ENCODE data around the gene CARD11.

CARD11 gene

DNA sequence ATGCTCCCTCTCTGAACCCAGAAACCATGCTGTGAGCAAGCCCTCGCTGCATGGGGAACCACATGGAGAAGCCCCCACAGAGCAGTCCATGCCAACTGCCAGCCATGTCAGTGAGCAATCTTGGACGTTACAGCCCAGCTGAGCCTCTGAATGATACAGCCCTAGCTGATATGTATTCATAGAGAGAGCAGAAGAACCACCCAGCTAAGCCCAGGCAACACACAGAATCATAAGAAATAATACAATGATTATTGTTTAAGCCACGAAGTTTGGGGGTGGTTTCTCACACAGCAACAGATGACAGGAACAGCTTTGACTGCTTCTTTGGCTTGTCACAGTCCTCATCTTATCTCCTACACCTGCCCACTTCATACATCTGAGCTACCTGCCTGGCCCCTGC, 32.5 kb upstream of the CARD11 start:
- Histone ChIP-seq H3K9me3 (ENCODE audit: severe bottlenecking) (no peaks in the 10 kb centered on the region), H3K36me3 (no peaks in the 10 kb centered on the region), H3K4me3 (ENCODE audit: low read depth, low read length) (no peak overlapping the region), H3K27me3 (ENCODE audit: insufficient read depth, low read depth, severe bottlenecking) (no peaks in the 10 kb centered on the region), H3K27ac (no peak overlapping the region)
- TF ChIP-seq CTCF (IDR thresholded peaks at IDR 0.05; ENCODE audit: low read depth, low read length), result no peak
- DNase-seq, result no peak

- no peak for DNase-seq
- Histone ChIP-seq H3K36me3 (no peaks in the 10 kb centered on the region), H3K27ac (no peak overlapping the region), H3K27me3 (ENCODE audit: insufficient read depth, low read depth, severe bottlenecking) (no peaks in the 10 kb centered on the region), H3K9me3 (ENCODE audit: severe bottlenecking) (peaks cover 7% of the 10 kb centered on the region), H3K4me3 (ENCODE audit: low read depth, low read length) (no peak overlapping the region)
- no peak for TF ChIP-seq CTCF (IDR thresholded peaks at IDR 0.05; ENCODE audit: low read depth, low read length)
Observed at GRCh38 chr7:3075441-3075840, 31.8 kb upstream of the CARD11 start.

DNA sequence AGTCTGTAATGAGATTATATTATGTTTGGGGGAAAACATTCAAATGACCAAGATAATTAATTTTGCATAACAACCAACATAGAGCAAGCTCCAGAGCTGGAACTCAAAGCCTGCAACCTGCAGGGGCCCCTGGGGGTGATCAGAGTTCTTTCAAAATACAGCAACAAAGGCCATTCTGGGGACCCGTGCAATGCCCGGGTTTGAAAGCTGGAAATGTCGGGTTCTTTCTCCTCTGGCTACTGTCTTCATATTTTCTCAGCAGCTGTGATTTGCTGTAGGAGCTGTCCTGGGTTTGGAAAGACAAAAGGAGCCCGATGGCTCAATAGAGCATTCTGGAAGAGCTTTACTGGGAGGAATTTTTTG, 30.8 kb upstream of the CARD11 start:
- H3K27me3 ChIP-seq (ENCODE audit: insufficient read depth, low read depth, severe bottlenecking), result no peaks in the 10 kb centered on the region
- H3K4me3 ChIP-seq (ENCODE audit: low read depth, low read length), result no peak overlapping the region
- no peak for TF ChIP-seq CTCF (IDR thresholded peaks at IDR 0.05; ENCODE audit: low read depth, low read length)
- DNase-seq, result no peak
- peaks cover 7% of the 10 kb centered on the region for H3K9me3 ChIP-seq (ENCODE audit: severe bottlenecking)
- H3K27ac ChIP-seq, result no peak overlapping the region
- H3K36me3 ChIP-seq, result no peaks in the 10 kb centered on the region

- Histone ChIP-seq H3K36me3 (no peaks in the 10 kb centered on the region), H3K4me3 (ENCODE audit: low read depth, low read length) (no peak overlapping the region), H3K27ac (no peak overlapping the region), H3K27me3 (ENCODE audit: insufficient read depth, low read depth, severe bottlenecking) (no peaks in the 10 kb centered on the region), H3K9me3 (ENCODE audit: severe bottlenecking) (peaks cover 9% of the 10 kb centered on the region)
- TF ChIP-seq CTCF (IDR thresholded peaks at IDR 0.05; ENCODE audit: low read depth, low read length), result no peak
- DNase-seq, result no peak
Observed at GRCh38 chr7:3073763-3074458, 30.2 kb upstream of the CARD11 start.

DNA sequence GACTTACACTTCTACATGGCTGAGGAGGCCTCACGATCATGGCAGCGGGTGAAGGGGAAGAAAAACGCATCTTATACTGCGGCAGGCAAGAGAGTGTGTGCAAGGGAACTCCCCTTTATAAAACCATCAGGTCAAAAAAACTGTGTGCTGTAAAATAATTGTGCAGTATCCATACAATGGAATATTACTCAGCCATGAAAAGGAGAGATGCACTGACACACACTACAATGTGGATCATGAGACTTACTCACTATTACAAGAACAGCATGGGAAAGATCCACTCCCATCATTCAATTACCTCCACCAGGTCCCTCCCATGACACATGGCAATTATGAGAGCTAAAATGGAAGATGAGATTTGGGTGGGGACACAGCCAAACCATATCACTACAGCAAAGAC, 27.2 kb upstream of the CARD11 start:
- no peaks in the 10 kb centered on the region for H3K36me3 ChIP-seq
- no peak for DNase-seq
- H3K4me3 ChIP-seq (ENCODE audit: low read depth, low read length), result no peak overlapping the region
- TF ChIP-seq CTCF (IDR thresholded peaks at IDR 0.05; ENCODE audit: low read depth, low read length), result no peak
- H3K27ac ChIP-seq, result no peak overlapping the region
- H3K27me3 ChIP-seq (ENCODE audit: insufficient read depth, low read depth, severe bottlenecking), result no peaks in the 10 kb centered on the region
- peaks cover 9% of the 10 kb centered on the region for H3K9me3 ChIP-seq (ENCODE audit: severe bottlenecking)

Data from WERI-Rb-1 (cell line).